SH-SY5Y (cell line): ENCODE data around the gene ATF3.

Source experiments
- GATA2 ChIP-seq: IDR thresholded peaks from 2 replicates; pipeline ENCODE4 v1.6.1; 2011; ENCODE audit warnings: mild to moderate bottlenecking, low read depth, low read length
- GATA3 ChIP-seq: IDR thresholded peaks from 2 replicates; pipeline ENCODE4 v1.6.1; 2011; ENCODE audit warnings: low read depth, mild to moderate bottlenecking, low read length, moderate library complexity

- peak; percentile 61; the same call in 1 of the 2 replicates for TF ChIP-seq GATA2
- no peak for TF ChIP-seq GATA3
Observed at GRCh38 chr1:212605441-212606394, 2.8 kb upstream of the ATF3 start.
